Measurements from ENCODE around the gene RALGAPA2. TPM values are rescaled to one million over a fixed set of nuclear protein-coding genes. Genes with fewer than 3 reads are reported as not detected.

Gene RALGAPA2
- total and polyA plus RNA-seq, 10 donors: 1.2 to 55.2 (median 29.4) TPM

DNA sequence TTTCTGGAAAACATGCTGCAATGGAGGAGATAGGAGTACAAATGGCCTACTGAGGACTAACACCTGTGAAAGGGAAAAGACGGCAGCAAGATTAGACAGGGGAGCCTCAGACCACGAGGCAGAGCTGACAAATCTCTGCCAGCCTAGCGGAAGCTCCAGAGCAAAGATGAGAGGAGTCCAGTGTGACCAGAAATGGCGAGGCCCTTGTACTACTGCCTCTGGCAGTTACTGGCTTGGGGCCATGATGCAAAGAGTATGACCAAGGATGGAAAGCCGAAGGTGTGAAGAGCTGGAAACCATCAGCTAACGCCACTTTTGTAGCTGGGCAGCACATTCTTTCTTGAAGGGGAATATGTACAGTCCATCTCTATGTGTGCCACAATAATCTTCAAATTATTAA is 55.4 kb downstream of the RALGAPA2 start:
- DNase-seq: no peak
- WGBS, 5 donors: 90 to 95% (median 94%) methylated on average over 6 of the region's 6 CpGs

GRCh38 chr20:20655883-20656282 is 56.6 kb downstream of the RALGAPA2 start:
- intact Hi-C loops (cut with DNase I; ENCODE audit: low total_unique reads): no loop called here
- WGBS, 5 donors: 90 to 93% (median 91%) methylated on average over 5 of the region's 5 CpGs
- DNase-seq: no peak
- no peak for TF ChIP-seq POLR2A (IDR thresholded peaks at IDR 0.05)
- TF ChIP-seq, protein P1, sequence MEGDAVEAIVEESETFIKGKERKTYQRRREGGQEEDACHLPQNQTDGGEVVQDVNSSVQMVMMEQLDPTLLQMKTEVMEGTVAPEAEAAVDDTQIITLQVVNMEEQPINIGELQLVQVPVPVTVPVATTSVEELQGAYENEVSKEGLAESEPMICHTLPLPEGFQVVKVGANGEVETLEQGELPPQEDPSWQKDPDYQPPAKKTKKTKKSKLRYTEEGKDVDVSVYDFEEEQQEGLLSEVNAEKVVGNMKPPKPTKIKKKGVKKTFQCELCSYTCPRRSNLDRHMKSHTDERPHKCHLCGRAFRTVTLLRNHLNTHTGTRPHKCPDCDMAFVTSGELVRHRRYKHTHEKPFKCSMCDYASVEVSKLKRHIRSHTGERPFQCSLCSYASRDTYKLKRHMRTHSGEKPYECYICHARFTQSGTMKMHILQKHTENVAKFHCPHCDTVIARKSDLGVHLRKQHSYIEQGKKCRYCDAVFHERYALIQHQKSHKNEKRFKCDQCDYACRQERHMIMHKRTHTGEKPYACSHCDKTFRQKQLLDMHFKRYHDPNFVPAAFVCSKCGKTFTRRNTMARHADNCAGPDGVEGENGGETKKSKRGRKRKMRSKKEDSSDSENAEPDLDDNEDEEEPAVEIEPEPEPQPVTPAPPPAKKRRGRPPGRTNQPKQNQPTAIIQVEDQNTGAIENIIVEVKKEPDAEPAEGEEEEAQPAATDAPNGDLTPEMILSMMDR (IDR thresholded peaks at IDR 0.05 in 8 of 11, conservative IDR thresholded peaks at IDR 0.05 in 3 of 11): no peak
- no peak for TF ChIP-seq POLR2AphosphoS5 (IDR thresholded peaks at IDR 0.05)
- H3K27me3 ChIP-seq (replicated peaks in 1 of 7): no peaks in the 10 kb centered on the region
- H3K9me3 ChIP-seq: no peaks in the 10 kb centered on the region
- no peak overlapping the region for H3K27ac ChIP-seq
- H3K4me1 ChIP-seq: peaks cover 0 to 16% (median 0%) of the 10 kb centered on the region in 6 donors
- H3K4me3 ChIP-seq: no peak overlapping the region
- H3K36me3 ChIP-seq: peaks cover 0 to 31% (median 0%) of the 10 kb centered on the region in 6 donors

More for the DNA sequence above, 55.4 kb downstream of the RALGAPA2 start:
- Histone ChIP-seq H3K4me3 (no peak overlapping the region), H3K9me3 (no peaks in the 10 kb centered on the region), H3K27me3 (replicated peaks in 1 of 7) (no peaks in the 10 kb centered on the region), H3K4me1 (peaks cover 0 to 11% (median 0%) of the 10 kb centered on the region in 6 donors), H3K36me3 (peaks cover 0 to 25% (median 0%) of the 10 kb centered on the region in 6 donors), H3K27ac (no peak overlapping the region)
- TF ChIP-seq, protein P1 (IDR thresholded peaks at IDR 0.05 in 8 of 11, conservative IDR thresholded peaks at IDR 0.05 in 3 of 11): no peak
- TF ChIP-seq POLR2AphosphoS5 (IDR thresholded peaks at IDR 0.05) (no peak), POLR2A (IDR thresholded peaks at IDR 0.05) (no peak)
- intact Hi-C loops (cut with DNase I; ENCODE audit: low total_unique reads): no loop called here

- WGBS, 5 donors: 80 to 88% (median 86%) methylated on average over 4 of the region's 4 CpGs
- peaks cover 0 to 4% (median 0%) of the 10 kb centered on the region in 8 donors for H3K9me3 ChIP-seq
- no peak overlapping the region for H3K4me3 ChIP-seq
- H3K4me1 ChIP-seq: peaks cover 0 to 5% (median 0%) of the 10 kb centered on the region in 6 donors
- H3K36me3 ChIP-seq: peaks cover 0 to 30% (median 0%) of the 10 kb centered on the region in 6 donors
- no peak overlapping the region for H3K27ac ChIP-seq
- DNase-seq: no peak
- H3K27me3 ChIP-seq (replicated peaks in 1 of 7): no peaks in the 10 kb centered on the region
- intact Hi-C loops (cut with DNase I; ENCODE audit: low total_unique reads): no loop called here
- TF ChIP-seq, protein P1 (IDR thresholded peaks at IDR 0.05 in 8 of 11, conservative IDR thresholded peaks at IDR 0.05 in 3 of 11): no peak
- no peak for TF ChIP-seq POLR2A (IDR thresholded peaks at IDR 0.05)
- TF ChIP-seq POLR2AphosphoS5 (IDR thresholded peaks at IDR 0.05): no peak
Observed at GRCh38 chr20:20649945-20650344, 62.5 kb downstream of the RALGAPA2 start.

DNA sequence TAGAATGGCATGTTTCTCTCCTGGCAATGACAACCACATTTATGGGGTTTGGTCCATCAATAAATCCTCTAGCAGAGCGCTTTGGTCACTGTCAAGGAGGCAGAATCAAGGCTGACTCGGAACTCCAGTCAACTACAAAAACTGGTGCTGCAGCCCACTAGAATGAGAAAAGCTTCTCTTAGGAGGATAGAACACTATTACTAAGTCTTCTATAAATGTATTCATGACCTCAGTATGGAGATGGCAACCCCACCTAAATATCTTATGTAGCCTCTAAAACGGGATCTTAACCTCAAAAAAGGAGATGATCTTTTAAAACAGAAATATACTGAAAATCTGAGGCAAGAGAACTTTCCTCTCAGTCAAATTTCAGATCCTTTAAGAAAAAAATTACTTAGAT is 68.5 kb downstream of the RALGAPA2 start:
- Histone ChIP-seq H3K4me3 (no peak overlapping the region), H3K9me3 (peaks cover 0 to 4% (median 0%) of the 10 kb centered on the region in 8 donors), H3K27me3 (replicated peaks in 1 of 7) (no peaks in the 10 kb centered on the region), H3K4me1 (peaks cover 0 to 4% (median 0%) of the 10 kb centered on the region in 6 donors), H3K27ac (no peak overlapping the region), H3K36me3 (peaks cover 0 to 27% (median 14%) of the 10 kb centered on the region in 6 donors)
- TF ChIP-seq, protein P1 (IDR thresholded peaks at IDR 0.05 in 8 of 11, conservative IDR thresholded peaks at IDR 0.05 in 3 of 11): no peak
- TF ChIP-seq POLR2A (IDR thresholded peaks at IDR 0.05) (no peak), POLR2AphosphoS5 (IDR thresholded peaks at IDR 0.05) (no peak)
- no peak for DNase-seq
- intact Hi-C loops (cut with DNase I; ENCODE audit: low total_unique reads): no loop called here
- WGBS, 5 donors: 83 to 96% (median 92%) methylated on average over 3 of the region's 3 CpGs

Data from spleen (tissue), 11 donors.